Smooth muscle cell of the coronary artery (primary cell): ENCODE measurements around the gene FKBP11. TPM values are rescaled to one million over a fixed set of nuclear protein-coding genes. Genes with fewer than 3 reads are reported as not detected.

Experiments used
- total RNA-seq: library from RNA; depleted of rRNA; stranded (reverse); fragments of >200 nt; gene quantifications from 2 replicates; pipeline ENCODE4 v1.2.3, GENCODE V29; 2014; ENCODE audit warnings: low replicate concordance

FKBP11 gene
- total RNA-seq: 12.8 and 28.0 TPM in 2 replicates

GRCh38 chr12:48925304-48926011, at the start of gene FKBP11:
Gene FKBP11 (minus strand): TSS chr12:48925492. CDS start chr12:48925428, 64 bp downstream.

GRCh38 chr12:48957141-48958048, 32.1 kb upstream of the FKBP11 start, which contains the start of gene ARF3:
Gene ARF3 (minus strand): TSS chr12:48957487. CDS start chr12:48941095, 16,392 bp downstream.

Other genes with a start within 250 kb of the FKBP11 start
- 46.3 and 47.9 TPM in 2 replicates for gene KANSL2, start 243.3 kb downstream of the FKBP11 start, total RNA-seq
- gene CCNT1, start 208.8 kb downstream of the FKBP11 start, total RNA-seq: 16.0 and 23.8 TPM in 2 replicates
- 52.6 and 56.6 TPM in 2 replicates for gene ADCY6, start 136.4 kb downstream of the FKBP11 start, total RNA-seq
- 6.0 and 10.9 TPM in 2 replicates for gene CACNB3, start 107.0 kb downstream of the FKBP11 start, total RNA-seq
- 70.7 and 156 TPM in 2 replicates for gene DDX23, start 73.3 kb downstream of the FKBP11 start, total RNA-seq
- gene RND1, start 59.6 kb downstream of the FKBP11 start, total RNA-seq: 5.6 TPM in 1 of 2 replicates, not detected in the other
- gene ARF3, start 32.0 kb upstream of the FKBP11 start, total RNA-seq: 35.8 and 47.6 TPM in 2 replicates
- 0.08 TPM in 1 of 2 replicates, not detected in the other for gene WNT10B, start 46.2 kb upstream of the FKBP11 start, total RNA-seq
- gene WNT1, start 52.8 kb upstream of the FKBP11 start, total RNA-seq: not detected in 2 replicates
- 0.08 TPM in 1 of 2 replicates, not detected in the other for gene DDN, start 73.9 kb upstream of the FKBP11 start, total RNA-seq
- gene PRKAG1, start 93.3 kb upstream of the FKBP11 start, total RNA-seq: 73.9 and 74.9 TPM in 2 replicates
- gene KMT2D, start 135.3 kb upstream of the FKBP11 start, total RNA-seq: 17.6 and 19.0 TPM in 2 replicates
- 0.59 and 0.60 TPM in 2 replicates for gene RHEBL1, start 144.5 kb upstream of the FKBP11 start, total RNA-seq
- 0.08 TPM in 1 of 2 replicates, not detected in the other for gene DHH, start 169.3 kb upstream of the FKBP11 start, total RNA-seq
- gene LMBR1L, start 185.4 kb upstream of the FKBP11 start, total RNA-seq: 47.4 and 52.5 TPM in 2 replicates
- 873 and 1,458 TPM in 2 replicates for gene TUBA1B, start 205.9 kb upstream of the FKBP11 start, total RNA-seq